ENCODE data around the gene NDUFA8.
A peak's percentile ranks its signal among the peaks of the same experiment; 100 is the strongest.

The NDUFA8 gene

GRCh38 chr9:122135529-122135859 lies 24.1 kb downstream of the NDUFA8 start:
- DNase-seq (ENCODE audit: low spot score): no peak

GRCh38 chr9:122134822-122135528 lies 24.6 kb downstream of the NDUFA8 start:
- DNase-seq (ENCODE audit: low spot score): peak; percentile 43

- DNase-seq (ENCODE audit: low spot score): no peak
Measured at GRCh38 chr9:122133984-122134535, 25.5 kb downstream of the NDUFA8 start.

- no peak for DNase-seq (ENCODE audit: low spot score)
Measured at GRCh38 chr9:122133263-122133983, 26.2 kb downstream of the NDUFA8 start.

- no peak for DNase-seq (ENCODE audit: low spot score)
Measured at GRCh38 chr9:122132539-122132938, 27.0 kb downstream of the NDUFA8 start.

- no peak for DNase-seq (ENCODE audit: low spot score)
Measured at GRCh38 chr9:122131401-122132001, 28.1 kb downstream of the NDUFA8 start.

GRCh38 chr9:122130837-122131236 lies 28.7 kb downstream of the NDUFA8 start:
- no peak for DNase-seq (ENCODE audit: low spot score)

GRCh38 chr9:122129969-122130368 lies 29.6 kb downstream of the NDUFA8 start:
- DNase-seq (ENCODE audit: low spot score): no peak

GRCh38 chr9:122128969-122129343 lies 30.6 kb downstream of the NDUFA8 start:
- no peak for DNase-seq (ENCODE audit: low spot score)

GRCh38 chr9:122128007-122128968 lies 31.3 kb downstream of the NDUFA8 start:
- DNase-seq (ENCODE audit: low spot score): no peak

- DNase-seq (ENCODE audit: low spot score): no peak
Measured at GRCh38 chr9:122127396-122127798, 32.2 kb downstream of the NDUFA8 start.

- DNase-seq (ENCODE audit: low spot score): peak; percentile 72
Measured at GRCh38 chr9:122126331-122127261, 33.0 kb downstream of the NDUFA8 start.

- DNase-seq (ENCODE audit: low spot score): peak; percentile 27
Measured at GRCh38 chr9:122125509-122126330, 33.9 kb downstream of the NDUFA8 start.

- peak; percentile 94 for DNase-seq (ENCODE audit: low spot score)
Measured at GRCh38 chr9:122125158-122125508, 34.4 kb downstream of the NDUFA8 start.

- DNase-seq (ENCODE audit: low spot score): no peak
Measured at GRCh38 chr9:122124528-122124927, 35.1 kb downstream of the NDUFA8 start.

GRCh38 chr9:122124048-122124447 lies 35.5 kb downstream of the NDUFA8 start:
- DNase-seq (ENCODE audit: low spot score): no peak

GRCh38 chr9:122122903-122123632 lies 36.5 kb downstream of the NDUFA8 start:
- DNase-seq (ENCODE audit: low spot score): peak; percentile 91

GRCh38 chr9:122122468-122122867 lies 37.1 kb downstream of the NDUFA8 start:
- DNase-seq (ENCODE audit: low spot score): no peak

GRCh38 chr9:122121931-122122330 lies 37.6 kb downstream of the NDUFA8 start:
- DNase-seq (ENCODE audit: low spot score): no peak
